Mucosa of stomach (tissue), 1 donor: Measurements from ENCODE around the gene MFRP.
A peak's percentile ranks its signal among the peaks of the same experiment; 100 is the strongest.
"Not testable (repeated sequence)": the region's sequence is repeated elsewhere in the genome, so short reads cannot be mapped to it uniquely, and the experiment has no call there.

Experiments used
- H3K27me3 ChIP-seq: one replicate; pipeline ENCODE4 v1.7.0; 2013; ENCODE audit warnings: mild to moderate bottlenecking, low read length; ENCODE audit not compliant: control insufficient read depth, insufficient read depth
- H3K36me3 ChIP-seq: one replicate; pipeline ENCODE4 v1.7.0; 2013; ENCODE audit warnings: low read length; ENCODE audit not compliant: control insufficient read depth, insufficient read depth
- H3K4me1 ChIP-seq: one replicate; pipeline ENCODE4 v1.7.0; 2013; ENCODE audit warnings: mild to moderate bottlenecking, low read length; ENCODE audit not compliant: control insufficient read depth, insufficient read depth
- H3K4me3 ChIP-seq: one replicate; pipeline ENCODE4 v1.7.0; 2013; ENCODE audit warnings: low read length
- H3K9ac ChIP-seq: one replicate; pipeline ENCODE4 v1.7.0; 2013; ENCODE audit warnings: mild to moderate bottlenecking, low read length, moderate library complexity
- H3K9me3 ChIP-seq: one replicate; pipeline ENCODE4 v1.7.0; 2013; ENCODE audit warnings: mild to moderate bottlenecking, low read length, moderate library complexity; ENCODE audit not compliant: control insufficient read depth
- donor health status: Pancreatic carcinoma.

The MFRP gene

DNA sequence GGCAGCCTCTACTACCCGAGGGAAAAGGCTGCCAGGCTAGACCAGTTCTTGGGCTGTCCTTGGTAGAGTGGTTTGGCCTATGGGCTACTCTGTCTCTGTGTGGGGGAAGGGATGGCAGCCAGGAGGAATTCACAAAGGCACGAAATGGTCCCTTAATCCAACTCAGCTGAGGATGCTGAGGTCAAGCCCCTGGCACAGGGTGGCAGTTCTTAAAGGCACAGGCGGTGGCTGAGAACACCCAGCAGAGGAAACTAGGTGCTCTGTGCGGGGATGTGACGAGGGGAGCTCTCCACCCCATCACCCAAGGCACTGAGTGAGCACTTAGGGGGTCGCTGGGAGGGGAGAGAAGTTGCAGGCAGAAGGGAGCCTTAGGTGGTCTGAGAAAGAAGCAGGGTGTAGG, at the start of gene MFRP:
Gene MFRP (minus strand): TSS at position 101 of the 400 bp plus-strand sequence. CDS start 192 bp downstream, outside the sequence.
- H3K9ac ChIP-seq = no peak within 1 kb of the TSS

DNA sequence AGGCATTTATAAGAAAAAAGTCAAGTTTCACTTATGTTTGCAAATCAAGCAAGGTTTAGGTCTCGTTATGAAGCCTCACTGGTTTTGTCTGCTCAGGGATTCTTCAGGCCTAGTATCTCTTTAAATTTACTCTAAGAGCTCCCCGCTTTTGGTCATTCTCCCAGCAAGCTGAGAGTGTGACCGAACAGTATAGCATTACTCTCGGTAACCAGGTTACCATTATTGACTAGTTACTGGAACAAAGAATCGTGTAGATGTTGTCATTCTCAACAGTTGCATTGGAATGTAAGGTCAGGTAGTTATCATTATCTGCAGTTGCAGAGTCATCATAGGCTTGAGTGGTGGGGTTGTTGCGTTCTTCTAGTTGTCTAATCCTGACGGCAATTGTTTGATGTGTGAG, 44.8 kb upstream of the MFRP start:
- no peaks in the 10 kb centered on the region for H3K36me3 ChIP-seq
- H3K9me3 ChIP-seq = no peaks in the 10 kb centered on the region
- H3K4me1 ChIP-seq = no peaks in the 10 kb centered on the region
- H3K4me3 ChIP-seq = no peak overlapping the region
- H3K27me3 ChIP-seq = no peaks in the 10 kb centered on the region
- H3K9ac ChIP-seq = no peak overlapping the region

More for the DNA sequence above, at the start of gene MFRP:
- H3K36me3 ChIP-seq = no peaks in the 10 kb centered on the region
- no peak within 1 kb of the TSS for H3K4me3 ChIP-seq
- peaks cover 23% of the 10 kb centered on the region for H3K27me3 ChIP-seq
- H3K9me3 ChIP-seq = no peaks in the 10 kb centered on the region
- H3K4me1 ChIP-seq = peaks cover under 1% of the 10 kb centered on the region

DNA sequence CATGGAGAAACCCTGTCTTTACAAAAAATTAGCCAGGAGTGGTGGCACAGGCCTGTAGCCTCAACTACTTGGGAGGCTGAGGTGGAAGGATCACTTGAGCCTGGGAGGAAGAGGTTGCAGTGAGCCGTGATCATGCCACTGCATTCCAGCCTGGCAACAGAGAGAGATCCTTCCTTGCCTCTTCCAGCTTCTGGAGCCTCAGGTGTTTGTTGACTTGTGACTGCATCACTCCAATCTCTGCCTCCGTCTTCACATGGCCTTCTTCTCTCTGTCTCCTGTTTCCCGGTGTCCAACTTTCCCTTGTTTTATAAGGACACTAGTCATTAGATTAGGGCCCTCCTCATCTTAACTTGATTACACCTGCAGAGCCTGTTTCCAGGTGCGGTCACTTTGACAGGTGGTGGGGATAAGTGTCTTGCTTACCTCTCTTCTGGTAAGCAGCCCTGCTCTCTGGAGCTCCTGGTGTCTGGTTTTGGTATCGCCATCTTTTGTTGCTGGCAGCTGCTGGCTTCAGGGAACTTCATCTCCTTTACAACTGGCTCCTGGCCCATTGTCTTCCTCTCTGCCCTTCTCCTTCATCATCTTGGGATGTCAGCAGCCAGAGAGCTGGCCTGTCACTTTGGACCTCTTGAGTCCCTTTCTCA, 43.2 kb upstream of the MFRP start:
- Histone ChIP-seq H3K4me3 (no peak overlapping the region), H3K27me3 (no peaks in the 10 kb centered on the region), H3K4me1 (no peaks in the 10 kb centered on the region), H3K36me3 (no peaks in the 10 kb centered on the region), H3K9me3 (no peaks in the 10 kb centered on the region), H3K9ac (no peak overlapping the region)

DNA sequence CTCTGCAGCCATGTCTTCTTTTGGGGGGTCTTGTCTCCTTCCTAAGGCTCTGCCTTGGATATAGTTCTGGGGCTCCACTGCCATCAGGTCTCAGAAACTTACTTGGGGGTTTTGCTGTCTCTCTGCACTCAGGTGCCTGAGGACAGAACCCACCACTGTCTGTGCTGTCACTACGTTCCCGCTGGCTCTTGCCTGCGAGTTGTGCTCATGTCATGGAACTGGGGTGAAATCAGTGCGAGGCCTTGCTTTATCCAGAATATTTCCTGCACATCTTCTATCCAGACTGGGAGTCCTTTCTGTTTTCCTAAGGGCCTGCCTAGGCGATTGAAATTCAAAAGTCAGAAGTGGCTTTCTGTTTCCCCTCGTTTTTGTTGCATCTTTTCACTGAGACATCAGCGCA, 41.6 kb upstream of the MFRP start:
- Histone ChIP-seq H3K4me1 (no peaks in the 10 kb centered on the region), H3K9ac (no peak overlapping the region), H3K9me3 (no peaks in the 10 kb centered on the region), H3K36me3 (no peaks in the 10 kb centered on the region), H3K4me3 (no peak overlapping the region), H3K27me3 (no peaks in the 10 kb centered on the region)

DNA sequence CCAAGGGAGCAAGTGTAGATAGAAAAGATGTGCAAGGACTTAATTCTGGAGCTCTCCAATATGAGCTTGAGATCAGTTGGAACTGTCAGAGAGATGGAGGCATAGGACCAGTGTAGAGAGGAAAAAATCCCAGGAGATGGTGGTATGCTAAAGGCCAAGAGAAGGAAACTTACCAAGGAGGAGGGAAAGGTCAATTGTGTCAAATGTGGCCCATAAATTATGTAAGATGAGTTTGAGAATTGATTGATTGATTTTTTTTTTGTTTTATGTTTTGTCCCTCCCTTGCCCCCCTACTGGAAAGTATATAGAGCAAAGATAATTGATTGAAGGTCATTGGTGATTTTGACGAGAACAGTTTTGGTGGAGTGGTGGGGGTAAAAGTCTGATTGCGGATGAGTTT, 37.8 kb upstream of the MFRP start:
- Histone ChIP-seq H3K4me3 (no peak overlapping the region), H3K36me3 (no peaks in the 10 kb centered on the region), H3K9ac (no peak overlapping the region), H3K9me3 (no peaks in the 10 kb centered on the region), H3K27me3 (peaks cover 12% of the 10 kb centered on the region), H3K4me1 (peaks cover 17% of the 10 kb centered on the region)

DNA sequence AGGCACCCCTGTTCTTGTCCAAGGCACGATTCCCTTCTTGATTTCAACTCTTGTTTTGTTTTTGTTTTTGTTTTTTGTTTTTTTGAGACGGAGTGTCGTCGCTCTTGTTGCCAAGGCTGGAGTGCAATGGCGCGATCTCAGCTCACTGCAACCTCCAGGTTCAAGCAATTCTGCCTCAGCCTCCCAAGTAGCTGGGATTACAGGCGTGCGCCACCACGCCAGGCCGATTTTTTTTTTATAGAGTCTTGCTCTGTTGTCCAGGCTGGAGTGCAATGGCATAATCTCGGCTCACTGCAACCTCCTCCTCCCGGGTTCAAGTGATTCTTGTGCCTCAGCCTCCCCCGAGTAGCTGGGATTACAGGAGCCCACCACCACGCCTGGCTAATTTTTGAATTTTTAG, 36.0 kb upstream of the MFRP start:
- H3K9me3 ChIP-seq, H3K4me3 ChIP-seq, H3K36me3 ChIP-seq, H3K9ac ChIP-seq: not testable (repeated sequence)
- peaks cover 12% of the 10 kb centered on the region for H3K27me3 ChIP-seq
- peaks cover 17% of the 10 kb centered on the region for H3K4me1 ChIP-seq

DNA sequence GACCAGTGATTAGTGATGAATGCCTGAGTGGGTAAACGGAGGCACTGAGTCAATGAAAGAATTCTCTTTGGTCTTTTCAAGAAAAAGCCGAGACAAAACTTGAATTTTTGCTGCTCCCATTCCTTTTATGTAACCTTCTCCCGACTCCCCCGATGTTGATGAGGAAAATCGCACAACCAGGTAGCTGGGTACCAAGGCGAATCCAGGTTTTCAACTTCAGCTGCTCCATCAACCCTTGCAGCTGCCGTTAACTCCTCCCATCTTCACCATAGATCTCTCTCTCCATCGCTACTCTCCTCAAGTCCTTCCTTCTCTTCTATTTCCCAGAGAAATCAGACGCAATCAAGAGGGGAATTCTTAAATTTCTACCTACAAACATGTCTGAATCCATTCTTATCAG, 35.6 kb upstream of the MFRP start:
- Histone ChIP-seq H3K4me3 (peak overlapping the region; percentile 35), H3K27me3 (peaks cover 12% of the 10 kb centered on the region), H3K4me1 (peaks cover 17% of the 10 kb centered on the region), H3K36me3 (no peaks in the 10 kb centered on the region), H3K9me3 (no peaks in the 10 kb centered on the region), H3K9ac (no peak overlapping the region)

DNA sequence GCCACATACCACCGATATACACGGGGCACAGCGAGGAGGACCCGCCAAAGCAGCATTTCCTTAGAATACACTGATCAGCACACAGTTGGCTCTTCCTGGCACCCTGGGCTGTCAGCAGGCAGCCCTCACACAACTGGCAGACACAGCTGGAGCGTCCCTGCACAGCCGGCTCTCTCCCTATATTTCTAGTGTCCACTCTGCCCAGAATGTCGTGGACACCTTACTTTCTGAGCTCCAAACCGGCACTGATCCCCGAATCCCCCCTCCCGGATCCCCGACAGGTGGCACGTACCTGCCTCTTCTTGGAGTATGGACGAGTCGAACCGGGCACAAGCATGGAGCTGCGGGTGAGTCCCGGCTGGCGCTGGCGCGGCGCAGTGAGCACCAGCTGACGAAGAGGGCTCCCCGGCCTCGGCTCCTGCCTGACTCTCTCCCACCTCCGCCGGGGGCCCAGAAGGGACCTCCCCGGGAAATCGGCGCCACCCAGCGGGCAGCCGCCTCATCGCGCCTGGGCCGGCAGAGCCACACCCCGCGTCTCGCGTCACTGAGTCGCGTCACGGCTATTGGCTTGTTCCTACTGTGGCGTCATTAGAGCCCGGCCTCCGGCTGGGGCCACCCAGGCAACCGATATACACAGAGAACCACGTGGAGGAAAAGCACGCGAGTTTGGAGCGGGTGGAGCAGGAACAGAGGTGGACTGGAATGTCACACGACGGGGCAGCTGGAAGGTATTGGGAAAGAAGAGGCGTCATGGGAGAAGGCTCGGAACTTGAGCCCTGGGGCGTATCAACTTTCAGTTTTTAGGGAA, 34.9 kb upstream of the MFRP start, which contains the start of gene USP2:
Gene USP2 (minus strand): TSS at position 510 of the 808 bp plus-strand sequence. CDS start 8,210 bp downstream, outside the sequence.
- H3K9me3 ChIP-seq = no peaks in the 10 kb centered on the region
- peak within 1 kb of the TSS; percentile 68 for H3K9ac ChIP-seq
- peaks cover 19% of the 10 kb centered on the region for H3K4me1 ChIP-seq
- H3K36me3 ChIP-seq = no peaks in the 10 kb centered on the region
- H3K4me3 ChIP-seq = peak within 1 kb of the TSS; percentile 55
- peaks cover 12% of the 10 kb centered on the region for H3K27me3 ChIP-seq

DNA sequence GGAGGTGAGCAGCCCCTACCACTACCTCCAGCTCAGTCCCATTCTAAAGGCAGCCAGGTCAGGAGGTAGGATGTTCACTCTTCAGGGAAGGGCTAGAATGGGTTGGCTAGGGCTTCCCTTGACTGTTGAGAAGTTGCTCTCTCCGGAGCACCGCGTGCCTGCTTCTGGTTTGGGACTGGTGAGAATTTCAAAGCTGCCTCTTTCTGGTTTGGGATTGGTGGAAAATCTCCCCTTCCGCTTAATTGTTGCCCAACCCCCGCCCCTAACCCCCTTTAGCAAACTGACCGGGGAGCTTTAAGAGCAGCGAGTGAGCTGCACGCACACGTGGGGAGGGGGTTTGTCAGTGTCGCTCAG, 34.3 kb upstream of the MFRP start:
- Histone ChIP-seq H3K9me3 (no peaks in the 10 kb centered on the region), H3K36me3 (no peaks in the 10 kb centered on the region), H3K4me3 (peak overlapping the region; percentile 55), H3K4me1 (peaks cover 25% of the 10 kb centered on the region), H3K27me3 (peaks cover 12% of the 10 kb centered on the region), H3K9ac (peak overlapping the region; percentile 68)

DNA sequence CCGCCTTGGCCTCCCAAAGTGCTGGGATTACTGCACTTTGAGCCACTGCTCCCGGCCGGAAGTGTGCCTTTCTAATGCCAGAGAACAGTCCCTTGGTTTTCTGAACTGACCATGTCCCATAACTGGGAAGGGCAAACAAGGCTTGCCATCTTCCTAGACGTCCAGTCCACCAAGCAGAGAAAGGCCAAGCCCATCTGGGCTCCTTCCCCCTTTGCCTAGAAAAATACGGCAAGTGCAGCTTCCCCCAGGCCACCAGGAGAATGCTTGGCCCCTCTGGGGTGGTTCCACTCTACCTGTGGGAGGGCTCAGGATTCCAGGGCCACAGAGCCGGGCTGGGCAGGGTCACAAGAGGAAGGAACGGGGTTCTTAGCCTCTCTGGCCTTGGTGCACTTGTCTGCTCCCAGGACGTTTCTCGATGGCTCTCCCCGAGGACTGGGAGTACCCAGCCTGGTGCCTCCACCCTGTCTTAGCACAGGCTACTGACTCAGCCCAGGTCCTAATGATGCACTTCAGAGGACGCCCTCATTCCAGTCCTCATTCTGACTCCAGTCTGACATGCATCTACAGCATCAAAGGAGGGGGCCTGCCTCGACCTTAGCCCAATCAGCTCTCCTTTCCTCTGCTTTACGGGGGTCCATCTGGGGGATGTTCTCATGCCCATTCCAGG, 33.8 kb upstream of the MFRP start:
- Histone ChIP-seq H3K27me3 (peaks cover 12% of the 10 kb centered on the region), H3K9me3 (no peaks in the 10 kb centered on the region), H3K4me3 (no peak overlapping the region), H3K4me1 (peaks cover 29% of the 10 kb centered on the region), H3K36me3 (no peaks in the 10 kb centered on the region), H3K9ac (no peak overlapping the region)

DNA sequence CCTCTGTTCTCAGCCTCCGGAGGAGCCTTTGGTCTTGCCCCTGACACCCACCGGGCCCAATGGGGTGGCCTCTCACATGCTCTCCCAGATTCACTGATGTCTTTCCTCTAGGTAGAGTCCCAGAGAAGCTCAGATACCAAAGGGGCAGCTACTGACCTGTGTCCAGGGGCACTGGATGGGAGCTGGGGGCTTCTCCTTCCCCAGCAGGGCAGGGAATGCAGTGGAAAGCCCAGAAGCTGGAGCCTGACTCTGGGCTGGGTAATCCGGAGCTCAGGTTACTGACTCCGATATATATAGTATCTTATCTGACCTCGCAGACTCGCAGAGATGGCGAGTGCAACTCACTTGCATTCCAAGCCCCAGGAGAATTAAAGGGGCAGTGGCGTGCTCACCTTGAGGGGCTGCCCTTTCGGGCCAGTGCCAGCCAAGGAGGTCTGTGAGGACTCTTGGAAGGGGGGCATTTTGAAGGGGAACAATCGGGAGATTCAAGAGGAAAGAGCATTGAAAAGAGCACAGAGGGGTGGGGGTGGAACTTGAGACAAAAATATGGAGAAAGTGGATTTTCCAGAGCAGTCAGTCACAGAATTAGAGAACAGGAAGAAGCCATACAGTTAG, 32.5 kb upstream of the MFRP start:
- no peaks in the 10 kb centered on the region for H3K9me3 ChIP-seq
- no peak overlapping the region for H3K4me3 ChIP-seq
- H3K27me3 ChIP-seq = peaks cover 12% of the 10 kb centered on the region
- H3K4me1 ChIP-seq = peaks cover 35% of the 10 kb centered on the region
- H3K36me3 ChIP-seq = no peaks in the 10 kb centered on the region
- H3K9ac ChIP-seq = no peak overlapping the region
